ENCODE results near the gene VEGFB. TPM values are rescaled to one million over a fixed set of nuclear protein-coding genes. Genes with fewer than 3 reads are reported as not detected.

Gene VEGFB
- total RNA-seq, 4 donors from 2014 or later = 56.1 to 75.0 (median 65.5) TPM

DNA sequence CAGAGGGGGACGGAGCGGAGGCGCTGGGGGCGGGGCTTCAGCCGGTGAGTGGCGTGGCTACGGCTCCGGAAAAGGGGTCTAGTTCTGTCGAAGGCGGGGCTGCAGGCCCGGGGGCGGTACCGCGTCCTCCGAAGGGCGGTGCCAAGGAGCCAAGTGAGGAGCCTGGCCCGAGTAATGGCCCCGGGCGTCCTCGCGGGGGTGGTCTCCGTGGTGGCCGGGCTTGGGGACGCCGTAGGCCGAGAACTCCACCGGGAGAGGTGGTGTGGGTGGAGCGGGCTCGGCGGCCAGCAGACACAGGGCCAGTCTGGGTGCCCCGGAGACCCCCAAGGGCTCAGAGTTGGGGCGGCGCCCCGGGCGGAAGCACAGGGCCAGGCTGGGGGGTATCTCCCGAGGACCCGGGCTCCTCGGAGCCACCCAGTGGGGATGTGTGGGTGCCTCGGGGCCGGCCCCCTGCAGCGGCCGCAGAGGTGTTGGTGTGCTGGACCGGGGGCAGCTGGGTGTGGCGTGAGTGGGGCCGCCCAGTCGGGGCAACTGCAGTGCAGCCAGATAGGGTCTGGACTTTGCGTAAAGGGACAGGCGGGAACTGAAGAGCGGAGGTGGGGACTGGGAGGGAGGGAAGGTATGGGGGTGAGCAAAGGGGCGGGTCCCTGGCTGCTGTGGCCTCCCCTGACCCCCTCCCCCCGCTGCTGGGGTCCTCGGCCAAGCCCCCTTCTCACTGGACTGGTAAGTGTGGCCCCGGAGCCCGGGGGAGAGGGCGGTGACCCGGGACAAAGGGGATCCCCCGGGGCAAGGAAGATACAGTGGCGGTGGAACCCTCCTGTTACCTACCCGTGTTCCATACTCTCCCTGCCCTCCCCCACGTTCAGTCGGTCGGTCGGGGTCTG, 7.3 kb downstream of the VEGFB start:
- Histone ChIP-seq H3K9me3 (no peaks in the 10 kb centered on the region), H3K4me3 (peak overlapping the region; percentile 84), H3K4me1 (peaks cover 80% of the 10 kb centered on the region), H3K36me3 (peaks cover 32% of the 10 kb centered on the region), H3K27me3 (no peaks in the 10 kb centered on the region), H3K27ac (peak overlapping the region; percentile 97)
- peak in 1 of 2 donors; percentile 86 for DNase-seq (ENCODE audit: low spot score in 2 of 2)
- TF ChIP-seq EP300 (IDR thresholded peaks at IDR 0.05) (no peak), POLR2AphosphoS5 (IDR thresholded peaks at IDR 0.05) (peak in 1 of 3 donors; percentile 25), POLR2A (IDR thresholded peaks at IDR 0.05) (no peak)
- TF ChIP-seq, protein P1, sequence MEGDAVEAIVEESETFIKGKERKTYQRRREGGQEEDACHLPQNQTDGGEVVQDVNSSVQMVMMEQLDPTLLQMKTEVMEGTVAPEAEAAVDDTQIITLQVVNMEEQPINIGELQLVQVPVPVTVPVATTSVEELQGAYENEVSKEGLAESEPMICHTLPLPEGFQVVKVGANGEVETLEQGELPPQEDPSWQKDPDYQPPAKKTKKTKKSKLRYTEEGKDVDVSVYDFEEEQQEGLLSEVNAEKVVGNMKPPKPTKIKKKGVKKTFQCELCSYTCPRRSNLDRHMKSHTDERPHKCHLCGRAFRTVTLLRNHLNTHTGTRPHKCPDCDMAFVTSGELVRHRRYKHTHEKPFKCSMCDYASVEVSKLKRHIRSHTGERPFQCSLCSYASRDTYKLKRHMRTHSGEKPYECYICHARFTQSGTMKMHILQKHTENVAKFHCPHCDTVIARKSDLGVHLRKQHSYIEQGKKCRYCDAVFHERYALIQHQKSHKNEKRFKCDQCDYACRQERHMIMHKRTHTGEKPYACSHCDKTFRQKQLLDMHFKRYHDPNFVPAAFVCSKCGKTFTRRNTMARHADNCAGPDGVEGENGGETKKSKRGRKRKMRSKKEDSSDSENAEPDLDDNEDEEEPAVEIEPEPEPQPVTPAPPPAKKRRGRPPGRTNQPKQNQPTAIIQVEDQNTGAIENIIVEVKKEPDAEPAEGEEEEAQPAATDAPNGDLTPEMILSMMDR (IDR thresholded peaks at IDR 0.05) = no peak
- 0% methylated on average over 20 of the region's 63 CpGs for WGBS

DNA sequence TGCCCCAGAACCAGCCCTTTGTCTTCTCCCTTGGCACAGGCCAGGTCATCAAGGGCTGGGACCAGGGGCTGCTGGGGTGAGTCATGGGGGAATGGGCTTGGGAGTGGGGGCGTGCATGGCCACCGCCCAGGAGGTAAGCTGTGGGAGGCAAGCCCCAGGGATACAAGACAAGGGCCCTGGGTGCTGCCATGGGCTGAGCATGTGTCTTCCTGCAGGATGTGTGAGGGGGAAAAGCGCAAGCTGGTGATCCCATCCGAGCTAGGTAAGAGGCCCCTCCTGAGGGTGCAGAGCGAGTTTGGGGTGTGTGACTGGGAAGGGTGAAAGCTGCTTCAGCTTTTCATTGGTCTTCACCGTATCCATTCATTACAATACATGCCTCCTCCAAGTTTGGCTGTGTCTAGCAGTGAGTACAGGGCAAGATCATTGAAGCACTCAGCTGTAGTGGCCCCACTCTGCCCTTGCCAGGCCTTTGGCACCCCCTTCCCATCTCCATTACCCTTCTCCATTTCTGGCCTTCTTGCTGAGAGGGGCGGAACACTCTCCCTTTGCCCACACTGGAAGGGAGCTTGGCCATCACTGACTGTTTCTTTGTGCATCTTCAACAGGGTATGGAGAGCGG, 9.0 kb downstream of the VEGFB start:
- no peak for TF ChIP-seq POLR2A (IDR thresholded peaks at IDR 0.05)
- no peak for TF ChIP-seq POLR2AphosphoS5 (IDR thresholded peaks at IDR 0.05)
- TF ChIP-seq, protein P1 (IDR thresholded peaks at IDR 0.05) = no peak
- TF ChIP-seq EP300 (IDR thresholded peaks at IDR 0.05) = no peak
- no peak for DNase-seq (ENCODE audit: low spot score in 2 of 2)
- no peaks in the 10 kb centered on the region for H3K27me3 ChIP-seq
- H3K4me1 ChIP-seq = peaks cover 74% of the 10 kb centered on the region
- H3K27ac ChIP-seq = no peak overlapping the region
- peaks cover 21% of the 10 kb centered on the region for H3K36me3 ChIP-seq
- no peaks in the 10 kb centered on the region for H3K9me3 ChIP-seq
- no peak overlapping the region for H3K4me3 ChIP-seq
- WGBS = 85% methylated on average over 6 of the region's 8 CpGs

DNA sequence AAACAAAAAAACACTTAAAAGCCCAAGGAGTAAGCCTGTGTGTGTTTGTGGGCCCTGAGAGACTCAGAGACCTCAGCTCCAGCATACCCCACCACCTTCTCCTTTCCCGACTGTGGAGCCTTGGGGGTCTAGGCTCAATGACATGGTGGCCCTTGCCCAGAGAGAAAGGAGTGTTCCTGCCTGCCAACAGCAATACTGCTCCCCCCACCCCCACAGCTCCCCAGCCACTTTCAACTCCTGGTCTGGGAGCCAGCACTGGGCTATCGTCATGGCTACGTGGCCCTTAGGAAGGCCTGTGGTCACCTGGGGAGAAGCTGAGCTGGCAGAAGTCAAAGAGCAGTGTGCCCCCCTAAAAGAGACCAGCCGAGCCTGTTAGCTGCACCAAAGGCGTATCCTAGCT, 9.7 kb downstream of the VEGFB start:
- no peak for DNase-seq (ENCODE audit: low spot score in 2 of 2)
- H3K4me1 ChIP-seq = peaks cover 67% of the 10 kb centered on the region
- 59% methylated on average over 5 of the region's 5 CpGs for WGBS
- H3K9me3 ChIP-seq = no peaks in the 10 kb centered on the region
- H3K27me3 ChIP-seq = no peaks in the 10 kb centered on the region
- no peak overlapping the region for H3K4me3 ChIP-seq
- no peak overlapping the region for H3K27ac ChIP-seq
- TF ChIP-seq, protein P1 (IDR thresholded peaks at IDR 0.05) = no peak
- TF ChIP-seq EP300 (IDR thresholded peaks at IDR 0.05) = no peak
- TF ChIP-seq POLR2AphosphoS5 (IDR thresholded peaks at IDR 0.05) = no peak
- TF ChIP-seq POLR2A (IDR thresholded peaks at IDR 0.05) = no peak
- peaks cover 14% of the 10 kb centered on the region for H3K36me3 ChIP-seq

DNA sequence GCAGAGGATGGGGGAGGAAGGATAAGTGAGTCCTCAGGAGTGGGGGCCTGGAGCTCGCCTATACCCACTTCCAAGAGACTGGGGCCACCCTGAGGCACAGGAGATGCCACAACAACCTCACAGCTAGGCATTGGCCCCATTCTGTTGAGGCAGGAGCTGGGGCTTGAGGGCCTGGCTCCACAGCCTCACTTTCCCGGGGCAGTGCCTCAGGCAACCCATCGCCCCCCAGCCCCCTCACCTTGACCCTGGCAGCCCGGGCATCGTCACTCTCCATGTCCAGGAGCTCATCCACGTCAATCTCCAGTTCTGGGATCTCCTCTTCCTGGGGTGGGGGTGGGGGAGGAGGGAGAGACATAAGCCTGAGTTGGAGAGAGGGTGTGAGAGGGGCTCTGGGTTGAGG, 10.6 kb downstream of the VEGFB start:
- H3K9me3 ChIP-seq = no peaks in the 10 kb centered on the region
- H3K27me3 ChIP-seq = no peaks in the 10 kb centered on the region
- DNase-seq (ENCODE audit: low spot score in 2 of 2) = no peak
- WGBS = 40% methylated on average over 2 of the region's 6 CpGs
- no peak for TF ChIP-seq POLR2A (IDR thresholded peaks at IDR 0.05)
- TF ChIP-seq EP300 (IDR thresholded peaks at IDR 0.05) = no peak
- TF ChIP-seq, protein P1 (IDR thresholded peaks at IDR 0.05) = no peak
- TF ChIP-seq POLR2AphosphoS5 (IDR thresholded peaks at IDR 0.05) = no peak
- H3K4me3 ChIP-seq = peak overlapping the region; percentile 75
- H3K27ac ChIP-seq = peak overlapping the region; percentile 91
- peaks cover 12% of the 10 kb centered on the region for H3K36me3 ChIP-seq
- peaks cover 59% of the 10 kb centered on the region for H3K4me1 ChIP-seq

DNA sequence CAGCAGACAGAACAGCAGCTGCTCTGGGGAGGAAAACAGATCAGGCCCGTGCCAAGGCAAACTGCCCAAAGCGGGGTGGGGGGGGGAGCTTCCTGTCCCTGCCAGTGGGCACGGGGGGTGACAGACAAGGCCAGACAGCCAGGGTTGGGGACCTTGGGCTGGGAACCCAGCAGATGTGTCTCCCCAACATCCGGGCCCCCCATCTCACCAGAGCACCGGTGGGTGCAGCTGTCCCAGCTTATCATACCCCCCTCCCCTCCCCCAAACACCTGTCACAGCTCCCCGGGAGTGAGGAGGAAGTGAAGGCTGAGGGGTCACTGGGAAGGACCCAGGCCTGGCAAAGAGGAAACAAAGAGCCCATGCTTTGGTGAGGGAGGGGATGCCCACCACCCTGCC, 11.0 kb downstream of the VEGFB start:
- Histone ChIP-seq H3K4me3 (peak overlapping the region; percentile 75), H3K36me3 (peaks cover 12% of the 10 kb centered on the region), H3K9me3 (no peaks in the 10 kb centered on the region), H3K27ac (peak overlapping the region; percentile 91), H3K4me1 (peaks cover 56% of the 10 kb centered on the region), H3K27me3 (no peaks in the 10 kb centered on the region)
- TF ChIP-seq EP300 (IDR thresholded peaks at IDR 0.05) (no peak), POLR2AphosphoS5 (IDR thresholded peaks at IDR 0.05) (no peak), POLR2A (IDR thresholded peaks at IDR 0.05) (no peak)
- TF ChIP-seq, protein P1 (IDR thresholded peaks at IDR 0.05) = no peak
- DNase-seq (ENCODE audit: low spot score in 2 of 2) = no peak
- WGBS = 7% methylated on average over 2 of the region's 6 CpGs
